Activated CD8-positive, alpha-beta memory T cell treated with anti-CD3 and anti-CD28 coated beads for 48 hours (primary cell): Measurements from ENCODE around the gene COL3A1.

Experiments used
- DNase-seq, 3 experiments: peaks; one replicate each; pipeline ENCODE4 v3.0.0-alpha.2; 2020; ENCODE audit warnings: low read depth in 2 of 3, low spot score in 2 of 3

The COL3A1 gene

GRCh38 chr2:188975497-188976102 lies 1.4 kb downstream of the COL3A1 start:
- DNase-seq, result no peak

GRCh38 chr2:188976545-188977268 lies 2.5 kb downstream of the COL3A1 start:
- DNase-seq, result no peak

DNA sequence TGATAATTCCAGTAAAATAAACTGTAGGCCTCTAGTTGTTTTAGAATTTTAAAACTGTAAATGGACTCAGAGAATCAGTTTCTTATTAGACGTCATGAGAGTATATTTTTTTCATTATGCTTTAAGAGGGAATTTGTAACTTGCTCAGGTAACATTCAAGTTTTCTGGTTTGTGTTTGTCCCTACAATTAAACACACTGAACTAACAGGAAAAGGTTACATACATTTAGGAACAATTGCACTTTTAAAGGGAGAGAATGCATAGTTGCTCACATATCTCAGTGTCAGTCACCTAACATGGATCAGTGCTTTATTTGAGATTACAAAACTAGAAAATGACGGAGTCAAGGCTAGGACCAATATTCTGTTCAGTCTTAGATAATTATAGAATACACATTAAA lies 3.1 kb downstream of the COL3A1 start:
- no peak for DNase-seq

GRCh38 chr2:188978291-188979081 lies 4.3 kb downstream of the COL3A1 start:
- DNase-seq, result no peak

DNA sequence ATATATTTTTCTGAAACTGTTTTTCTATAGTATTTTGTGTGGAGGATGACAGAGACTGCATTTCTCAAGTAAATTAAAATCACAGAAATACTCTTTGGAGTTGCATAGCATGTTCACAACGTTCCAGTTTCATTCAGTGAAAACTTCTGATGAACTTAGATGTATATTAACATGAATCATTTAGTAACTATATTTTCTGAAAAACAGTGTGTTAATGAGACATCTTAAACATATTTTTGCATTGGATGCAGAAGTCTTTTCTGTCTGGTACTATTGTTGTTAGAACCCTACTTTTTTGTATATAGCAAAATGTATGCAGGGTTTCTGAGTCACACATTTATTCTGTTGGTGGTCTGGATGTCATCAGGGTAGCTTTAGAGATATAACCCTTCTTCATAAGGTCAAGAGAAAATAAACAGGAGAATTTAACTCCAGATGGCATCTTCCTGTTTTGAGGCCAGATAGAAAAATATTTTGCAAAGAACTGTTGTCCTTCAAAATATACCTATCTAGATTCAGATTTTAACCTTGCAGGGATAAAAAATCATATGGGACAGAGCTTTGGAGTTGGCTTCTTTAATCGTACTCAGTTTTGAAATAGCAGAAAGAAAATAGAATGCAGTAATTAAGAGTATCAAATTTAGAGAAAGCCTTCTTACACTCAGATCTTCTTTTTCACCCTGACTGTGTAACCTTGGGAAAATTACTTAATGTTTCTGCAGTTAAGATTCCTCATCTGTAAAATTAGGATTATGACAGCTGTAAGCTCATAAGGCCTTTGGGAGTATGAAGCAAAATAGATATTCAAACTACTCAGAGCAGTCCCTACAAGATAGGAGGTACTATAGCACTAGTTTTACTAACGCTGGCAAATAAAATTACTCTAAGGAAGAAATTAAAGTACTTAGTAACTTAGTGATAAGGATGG lies 5.3 kb downstream of the COL3A1 start:
- DNase-seq, result no peak

- DNase-seq, result no peak
These were observed 9.4 kb downstream of the COL3A1 start for GRCh38 chr2:188983427-188984064.

GRCh38 chr2:188984065-188984491 lies 9.9 kb downstream of the COL3A1 start:
- no peak for DNase-seq

DNA sequence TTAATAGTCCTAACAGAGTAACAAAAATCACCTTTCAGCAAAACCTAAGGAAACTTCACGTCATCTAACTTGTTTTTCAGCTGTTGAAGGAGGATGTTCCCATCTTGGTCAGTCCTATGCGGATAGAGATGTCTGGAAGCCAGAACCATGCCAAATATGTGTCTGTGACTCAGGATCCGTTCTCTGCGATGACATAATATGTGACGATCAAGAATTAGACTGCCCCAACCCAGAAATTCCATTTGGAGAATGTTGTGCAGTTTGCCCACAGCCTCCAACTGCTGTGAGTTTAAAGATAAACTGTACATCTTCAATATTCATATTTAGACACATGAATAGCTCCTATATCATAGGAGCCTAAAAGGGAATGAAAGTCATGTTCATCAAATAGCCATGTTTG lies 10.5 kb downstream of the COL3A1 start:
- no peak for DNase-seq

- DNase-seq, result no peak
These were observed 12.7 kb downstream of the COL3A1 start for GRCh38 chr2:188986839-188987238.

DNA sequence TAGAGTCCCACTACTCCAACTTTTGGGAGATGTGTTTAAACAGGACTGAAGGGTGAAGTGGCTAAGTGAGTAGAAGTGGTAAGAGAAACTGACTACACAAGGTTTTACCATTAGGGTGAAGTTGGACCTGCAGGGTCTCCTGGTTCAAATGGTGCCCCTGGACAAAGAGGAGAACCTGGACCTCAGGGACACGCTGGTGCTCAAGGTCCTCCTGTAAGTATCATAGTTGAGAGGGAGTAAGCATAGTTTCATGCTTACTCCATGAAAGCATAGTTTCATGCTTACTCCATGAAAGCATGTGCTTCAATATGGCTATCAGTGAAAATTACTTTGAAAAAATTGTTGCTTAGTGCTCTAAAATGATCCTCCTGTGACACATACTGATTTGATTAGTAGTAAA lies 19.1 kb downstream of the COL3A1 start:
- no peak for DNase-seq

- DNase-seq, result no peak
These were observed 23.1 kb downstream of the COL3A1 start for GRCh38 chr2:188997263-188997662.

DNA sequence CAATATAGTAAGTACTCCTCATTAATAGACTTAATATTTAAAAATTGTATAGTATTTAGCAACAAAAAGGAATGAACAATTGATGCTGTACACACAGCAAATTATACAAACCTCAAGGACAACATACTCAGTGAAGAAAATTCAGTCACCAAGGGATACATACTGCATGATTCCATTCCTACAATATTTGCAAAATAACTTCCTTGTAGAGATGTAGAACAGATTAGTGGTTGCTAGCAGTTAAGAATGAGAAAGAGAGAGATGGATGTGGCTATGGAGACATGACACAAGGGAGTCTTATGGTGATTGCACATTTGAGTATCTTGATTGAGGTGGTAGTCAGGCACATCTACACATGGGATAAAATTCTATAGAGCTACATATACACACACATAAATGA lies 26.0 kb downstream of the COL3A1 start:
- DNase-seq, result no peak

DNA sequence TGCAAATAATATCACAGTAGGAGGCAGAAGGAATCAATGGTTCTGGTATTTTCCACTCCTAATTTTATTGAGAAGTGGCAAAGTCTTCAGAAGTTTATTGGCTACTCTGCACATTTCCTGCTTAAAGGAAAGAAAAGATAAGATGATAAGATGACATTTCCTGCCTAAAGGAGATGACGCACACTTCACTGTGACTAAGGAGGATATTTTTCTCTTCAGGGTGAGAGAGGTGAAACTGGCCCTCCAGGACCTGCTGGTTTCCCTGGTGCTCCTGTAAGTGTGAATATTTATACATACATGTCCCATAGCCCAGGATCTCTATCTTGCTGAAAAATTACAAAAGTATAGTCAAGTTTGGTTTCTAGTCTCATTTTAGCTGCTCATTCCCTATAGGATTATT lies 27.9 kb downstream of the COL3A1 start:
- no peak for DNase-seq

- DNase-seq, result no peak
These were observed 34.5 kb downstream of the COL3A1 start for GRCh38 chr2:189008555-189009262.

DNA sequence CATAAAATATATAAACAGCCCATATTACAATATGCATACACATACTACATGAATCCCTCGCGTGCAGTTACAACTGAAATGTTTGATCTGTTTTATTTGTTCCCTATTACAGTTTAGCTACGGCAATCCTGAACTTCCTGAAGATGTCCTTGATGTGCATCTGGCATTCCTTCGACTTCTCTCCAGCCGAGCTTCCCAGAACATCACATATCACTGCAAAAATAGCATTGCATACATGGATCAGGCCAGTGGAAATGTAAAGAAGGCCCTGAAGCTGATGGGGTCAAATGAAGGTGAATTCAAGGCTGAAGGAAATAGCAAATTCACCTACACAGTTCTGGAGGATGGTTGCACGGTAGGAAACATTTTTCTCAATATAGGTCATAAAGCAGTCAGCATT lies 36.4 kb downstream of the COL3A1 start:
- no peak for DNase-seq

DNA sequence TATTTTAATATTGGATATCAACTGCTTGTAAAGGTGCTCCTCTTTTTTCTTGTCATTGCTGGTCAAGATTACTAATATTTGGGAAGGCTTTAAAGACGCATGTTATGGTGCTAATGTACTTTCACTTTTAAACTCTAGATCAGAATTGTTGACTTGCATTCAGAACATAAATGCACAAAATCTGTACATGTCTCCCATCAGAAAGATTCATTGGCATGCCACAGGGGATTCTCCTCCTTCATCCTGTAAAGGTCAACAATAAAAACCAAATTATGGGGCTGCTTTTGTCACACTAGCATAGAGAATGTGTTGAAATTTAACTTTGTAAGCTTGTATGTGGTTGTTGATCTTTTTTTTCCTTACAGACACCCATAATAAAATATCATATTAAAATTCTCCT lies 38.2 kb downstream of the COL3A1 start:
- no peak for DNase-seq

GRCh38 chr2:189013031-189013430 lies 38.9 kb downstream of the COL3A1 start:
- DNase-seq, result no peak

DNA sequence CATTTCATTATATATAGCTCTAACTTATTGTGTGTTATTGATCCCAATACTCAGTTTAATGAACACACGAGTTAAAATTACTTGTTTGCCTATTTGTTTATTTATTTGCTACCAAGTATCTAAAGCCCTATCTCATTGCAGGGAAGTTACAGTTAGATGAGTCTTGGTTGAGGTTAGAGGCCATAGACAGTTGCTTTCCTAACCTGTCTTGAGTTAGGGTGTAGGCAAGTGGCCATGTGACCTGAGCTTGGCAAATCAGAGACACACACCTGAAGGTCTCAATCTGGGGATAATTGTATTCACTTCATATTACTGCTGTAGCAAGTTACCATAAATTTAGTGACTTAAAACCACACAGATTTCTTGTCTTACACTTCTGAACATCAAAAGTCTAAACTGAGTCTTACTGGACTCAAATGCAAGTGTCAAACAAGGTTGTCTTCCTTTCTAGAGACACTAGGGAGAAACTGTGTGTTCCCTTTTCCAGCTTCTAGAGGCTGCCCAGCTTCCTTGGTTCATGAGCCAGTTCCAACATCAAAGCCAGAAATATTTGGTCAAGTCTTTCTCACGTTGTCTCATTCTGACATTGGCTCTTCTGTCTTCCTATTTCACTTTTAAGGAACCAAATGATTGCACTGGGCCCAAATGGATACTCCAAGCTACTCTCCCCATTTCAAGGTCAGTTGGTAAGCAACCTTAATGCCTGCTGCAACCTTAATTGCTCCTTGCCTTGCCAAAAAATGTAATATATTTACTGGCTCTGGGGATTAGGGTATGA lies 39.7 kb downstream of the COL3A1 start:
- no peak for DNase-seq

- no peak for DNase-seq
These were observed 40.4 kb downstream of the COL3A1 start for GRCh38 chr2:189014449-189015138.
